ENCODE measurements around the gene SPIB.

The SPIB gene

GRCh38 chr19:50476224-50476906 lies 57.6 kb downstream of the SPIB start, which contains the start of the genes EMC10 and GARIN5A:
Gene EMC10 (plus strand): TSS chr19:50476507. CDS start chr19:50476545, 38 bp downstream.
Gene GARIN5A (minus strand): TSS chr19:50476848. CDS start chr19:50476388, 460 bp downstream.
- DNase-seq = peak; percentile 91

DNA sequence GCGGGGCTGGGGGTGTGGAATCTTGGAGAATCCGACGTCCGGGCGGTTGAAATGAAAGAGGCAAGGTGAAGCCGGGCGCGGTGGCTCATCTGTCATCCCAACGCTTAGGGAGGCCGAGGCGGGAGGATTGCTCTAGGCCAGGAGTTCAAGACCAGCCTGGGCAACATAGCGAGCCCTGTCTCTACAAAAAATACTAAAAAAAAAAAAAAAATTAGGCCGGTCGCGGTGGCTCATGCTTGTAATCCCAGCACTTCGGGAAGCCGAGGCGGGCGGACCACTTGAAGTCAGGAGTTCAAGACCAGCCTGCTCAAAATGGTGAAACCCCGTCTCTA lies 58.1 kb downstream of the SPIB start:
- DNase-seq = no peak

DNA sequence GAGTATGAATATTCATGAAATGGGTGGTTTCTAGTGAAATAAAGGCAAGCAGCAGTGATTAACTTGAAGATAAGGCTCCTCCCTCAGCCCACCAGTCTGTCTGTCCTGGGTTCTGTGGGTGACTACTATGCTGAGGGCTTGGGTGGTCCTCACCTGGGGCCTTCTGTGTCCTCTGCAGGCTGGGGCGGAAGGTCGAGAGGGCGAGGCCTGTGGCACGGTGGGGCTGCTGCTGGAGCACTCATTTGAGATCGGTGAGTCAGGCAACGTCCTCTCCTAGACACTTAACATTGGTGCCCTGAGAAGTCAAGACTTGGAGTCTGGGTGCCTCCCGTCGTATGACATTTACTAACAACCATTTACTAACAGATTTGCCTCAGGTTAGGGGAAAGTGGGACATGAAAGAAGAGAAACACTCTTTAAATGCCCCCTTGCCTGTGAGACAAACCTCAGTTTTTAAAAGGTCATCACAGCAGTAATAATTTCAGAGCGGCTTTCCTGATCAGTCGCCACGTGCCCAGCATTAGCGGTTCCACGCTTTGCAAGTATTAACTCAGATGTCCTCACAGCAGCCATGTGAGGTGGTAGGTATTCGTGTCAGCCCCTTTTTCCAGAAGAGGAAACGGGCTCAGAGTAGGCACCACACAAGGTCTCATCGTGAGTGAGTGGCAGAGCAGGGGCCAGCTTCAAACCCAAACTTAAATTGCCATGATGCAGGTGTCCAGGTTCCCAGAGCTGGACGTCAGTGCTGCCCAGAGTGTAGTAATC lies 59.2 kb downstream of the SPIB start:
- no peak for DNase-seq

DNA sequence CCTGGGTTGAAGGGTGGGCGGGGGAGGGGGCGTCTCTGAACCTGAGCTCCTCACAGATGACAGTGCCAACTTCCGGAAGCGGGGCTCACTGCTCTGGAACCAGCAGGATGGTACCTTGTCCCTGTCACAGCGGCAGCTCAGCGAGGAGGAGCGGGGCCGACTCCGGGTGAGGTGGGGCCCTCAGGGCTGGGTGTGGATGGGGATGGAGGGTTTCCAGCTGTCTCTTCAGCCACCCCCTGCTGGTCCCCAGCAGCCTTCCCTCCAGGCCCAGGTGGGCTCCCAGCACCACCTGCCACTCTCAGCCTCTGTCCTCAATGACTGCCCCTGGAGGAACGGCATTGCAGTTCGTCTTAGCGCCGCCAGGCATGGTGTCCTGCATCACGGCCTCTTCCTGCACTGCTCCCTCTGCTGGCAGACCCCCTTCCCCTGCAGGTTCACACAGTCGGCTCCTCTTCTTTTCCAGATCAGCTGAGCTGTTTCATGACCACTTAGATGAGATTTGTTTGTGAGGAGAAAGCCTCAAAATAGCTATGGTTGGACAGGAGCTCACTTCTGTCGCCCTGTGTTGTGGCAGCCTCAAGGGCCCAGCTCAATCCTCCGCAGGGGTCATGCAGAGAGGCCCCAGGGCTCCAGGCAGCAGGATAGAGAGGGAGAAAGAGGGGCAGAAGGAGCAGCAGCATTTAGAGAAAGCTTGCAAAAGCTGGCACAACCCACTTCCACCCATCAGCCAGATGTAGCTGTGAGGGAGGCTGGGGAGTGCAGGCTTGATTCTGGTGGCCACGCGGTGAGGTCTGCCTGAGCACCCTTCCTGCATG lies 60.4 kb downstream of the SPIB start:
- DNase-seq = peak; percentile 84

- DNase-seq = no peak
Measured at GRCh38 chr19:50479761-50480251, 61.1 kb downstream of the SPIB start.

DNA sequence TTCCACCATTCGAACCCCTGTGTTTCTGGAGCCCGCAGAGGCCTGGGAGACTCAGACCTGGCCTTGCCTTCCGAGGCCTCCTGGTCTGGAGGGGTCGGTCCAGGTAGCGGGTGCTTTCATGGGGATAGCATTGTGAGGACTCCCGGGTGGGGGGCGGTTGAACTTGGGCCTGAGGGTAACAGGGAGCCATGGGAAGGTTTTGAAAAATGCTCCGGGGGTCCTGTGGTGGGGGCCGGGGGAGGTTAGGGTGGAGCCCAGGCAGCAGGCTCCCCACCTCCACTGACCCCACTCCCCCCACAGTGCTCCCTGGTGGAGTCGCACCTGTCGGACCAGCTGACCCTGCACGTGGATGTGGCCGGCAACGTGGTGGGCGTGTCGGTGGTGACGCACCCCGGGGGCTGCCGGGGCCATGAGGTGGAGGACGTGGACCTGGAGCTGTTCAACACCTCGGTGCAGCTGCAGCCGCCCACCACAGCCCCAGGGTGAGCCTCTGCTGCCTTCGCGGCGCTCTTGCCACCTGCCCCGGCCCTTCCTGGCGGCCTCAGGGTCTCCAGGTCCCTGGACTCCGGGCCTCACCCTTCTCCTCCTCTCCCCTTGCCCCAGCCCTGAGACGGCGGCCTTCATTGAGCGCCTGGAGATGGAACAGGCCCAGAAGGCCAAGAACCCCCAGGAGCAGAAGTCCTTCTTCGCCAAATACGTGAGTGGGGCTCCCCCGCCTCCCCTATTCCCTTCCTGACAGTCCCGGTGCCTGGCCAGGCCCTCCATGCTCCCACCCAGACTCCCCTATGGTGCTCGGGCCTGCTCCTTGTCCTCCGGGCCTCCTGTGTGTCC lies 61.8 kb downstream of the SPIB start:
- no peak for DNase-seq
